ENCODE data around the gene PSTK. TPM values are rescaled to one million over a fixed set of nuclear protein-coding genes. Genes with fewer than 3 reads are reported as not detected.

PSTK gene
- total and polyA plus RNA-seq, 9 of the 15 experiments (the other 6 are each of a cell fraction or from before 2014, with no cell fraction given): 13.2 to 49.7 (median 18.9) TPM

DNA sequence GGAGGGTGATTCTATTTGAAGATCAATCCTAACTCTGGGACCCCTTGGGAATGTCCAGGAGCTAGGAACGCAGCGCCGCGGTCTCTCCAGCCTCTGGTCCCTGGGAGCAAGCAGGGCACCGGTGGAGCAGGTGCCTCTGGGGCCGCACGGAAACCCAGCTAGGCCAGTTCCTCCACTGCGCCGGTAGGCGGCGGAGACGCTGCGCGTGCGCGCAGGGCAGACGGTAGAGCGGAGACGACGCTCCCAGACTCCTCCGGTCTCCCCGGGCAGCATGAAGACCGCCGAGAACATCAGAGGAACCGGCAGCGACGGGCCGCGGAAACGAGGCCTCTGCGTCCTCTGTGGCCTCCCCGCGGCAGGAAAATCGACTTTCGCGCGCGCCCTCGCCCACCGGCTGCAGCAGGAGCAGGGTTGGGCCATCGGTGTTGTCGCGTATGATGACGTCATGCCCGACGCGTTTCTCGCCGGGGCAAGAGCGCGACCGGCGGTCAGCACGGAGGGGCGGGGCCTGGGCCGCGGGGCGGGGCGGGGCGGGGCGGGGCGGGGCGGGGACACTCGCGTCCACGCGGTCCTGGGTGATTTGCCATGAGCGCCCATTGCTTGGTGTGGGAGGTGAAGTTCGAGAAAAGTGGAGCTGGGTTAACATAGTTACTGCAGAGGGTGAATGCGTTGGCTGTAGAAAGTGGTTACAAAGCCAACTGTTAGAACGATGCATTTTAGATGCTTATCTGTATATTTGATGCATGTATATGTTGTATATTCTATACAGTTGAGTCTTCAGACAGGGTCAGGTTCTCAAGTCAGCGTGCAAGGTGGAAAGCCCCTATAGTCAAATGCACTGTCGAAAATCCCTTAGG is at the start of gene PSTK (continued):
- TF ChIP-seq, protein P1, sequence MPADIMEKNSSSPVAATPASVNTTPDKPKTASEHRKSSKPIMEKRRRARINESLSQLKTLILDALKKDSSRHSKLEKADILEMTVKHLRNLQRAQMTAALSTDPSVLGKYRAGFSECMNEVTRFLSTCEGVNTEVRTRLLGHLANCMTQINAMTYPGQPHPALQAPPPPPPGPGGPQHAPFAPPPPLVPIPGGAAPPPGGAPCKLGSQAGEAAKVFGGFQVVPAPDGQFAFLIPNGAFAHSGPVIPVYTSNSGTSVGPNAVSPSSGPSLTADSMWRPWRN (IDR thresholded peaks at IDR 0.05; ENCODE audit: low read depth): no peak
- TF ChIP-seq CXXC5 (CRISPR knock-in tag; IDR thresholded peaks at IDR 0.05): peak; percentile 85
- TF ChIP-seq EWSR1 (IDR thresholded peaks at IDR 0.05; ENCODE audit: borderline replicate concordance, low read depth, partially characterized antibody): no peak
- TF ChIP-seq C11orf30 (IDR thresholded peaks at IDR 0.05; ENCODE audit: low read depth): peak; percentile 95
- TF ChIP-seq SLC30A9 (CRISPR knock-in tag; IDR thresholded peaks at IDR 0.05): no peak
- TF ChIP-seq FOSL1 (tag; conservative IDR thresholded peaks at IDR 0.05): 0 out of 2 replicates have a peak, but pooled peaks have one; percentile 32
- TF ChIP-seq, protein P2, sequence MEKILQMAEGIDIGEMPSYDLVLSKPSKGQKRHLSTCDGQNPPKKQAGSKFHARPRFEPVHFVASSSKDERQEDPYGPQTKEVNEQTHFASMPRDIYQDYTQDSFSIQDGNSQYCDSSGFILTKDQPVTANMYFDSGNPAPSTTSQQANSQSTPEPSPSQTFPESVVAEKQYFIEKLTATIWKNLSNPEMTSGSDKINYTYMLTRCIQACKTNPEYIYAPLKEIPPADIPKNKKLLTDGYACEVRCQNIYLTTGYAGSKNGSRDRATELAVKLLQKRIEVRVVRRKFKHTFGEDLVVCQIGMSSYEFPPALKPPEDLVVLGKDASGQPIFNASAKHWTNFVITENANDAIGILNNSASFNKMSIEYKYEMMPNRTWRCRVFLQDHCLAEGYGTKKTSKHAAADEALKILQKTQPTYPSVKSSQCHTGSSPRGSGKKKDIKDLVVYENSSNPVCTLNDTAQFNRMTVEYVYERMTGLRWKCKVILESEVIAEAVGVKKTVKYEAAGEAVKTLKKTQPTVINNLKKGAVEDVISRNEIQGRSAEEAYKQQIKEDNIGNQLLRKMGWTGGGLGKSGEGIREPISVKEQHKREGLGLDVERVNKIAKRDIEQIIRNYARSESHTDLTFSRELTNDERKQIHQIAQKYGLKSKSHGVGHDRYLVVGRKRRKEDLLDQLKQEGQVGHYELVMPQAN (IDR thresholded peaks at IDR 0.05; ENCODE audit: borderline replicate concordance): peak; percentile 61; the same call in 1 of the 2 replicates
- no peak for TF ChIP-seq ELF4 (CRISPR knock-in tag; IDR thresholded peaks at IDR 0.05)
- no peak for TF ChIP-seq ZEB2 (IDR thresholded peaks at IDR 0.05)
- TF ChIP-seq, protein P3, sequence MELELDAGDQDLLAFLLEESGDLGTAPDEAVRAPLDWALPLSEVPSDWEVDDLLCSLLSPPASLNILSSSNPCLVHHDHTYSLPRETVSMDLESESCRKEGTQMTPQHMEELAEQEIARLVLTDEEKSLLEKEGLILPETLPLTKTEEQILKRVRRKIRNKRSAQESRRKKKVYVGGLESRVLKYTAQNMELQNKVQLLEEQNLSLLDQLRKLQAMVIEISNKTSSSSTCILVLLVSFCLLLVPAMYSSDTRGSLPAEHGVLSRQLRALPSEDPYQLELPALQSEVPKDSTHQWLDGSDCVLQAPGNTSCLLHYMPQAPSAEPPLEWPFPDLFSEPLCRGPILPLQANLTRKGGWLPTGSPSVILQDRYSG (tag; conservative IDR thresholded peaks at IDR 0.05; ENCODE audit: low read depth): no peak
- TF ChIP-seq ZNF699 (CRISPR knock-in tag; IDR thresholded peaks at IDR 0.05; ENCODE audit: insufficient replicate concordance): no peak
- TF ChIP-seq NFE2 (IDR thresholded peaks at IDR 0.05; ENCODE audit: low read depth): no peak
- no peak for TF ChIP-seq HSF4 (CRISPR knock-in tag; IDR thresholded peaks at IDR 0.05; ENCODE audit: borderline replicate concordance)
- 0 out of 2 replicates have a peak, but pooled peaks have one; percentile 12 for TF ChIP-seq FOXM1 (IDR thresholded peaks at IDR 0.05; ENCODE audit: low read depth)
- no peak for TF ChIP-seq FOXM1 (CRISPR knock-in tag; IDR thresholded peaks at IDR 0.05; ENCODE audit: low read depth)
- no peak for TF ChIP-seq MAFF (IDR thresholded peaks at IDR 0.05; ENCODE audit: low read length)
- no peak for TF ChIP-seq RBM17 (IDR thresholded peaks at IDR 0.05; ENCODE audit: borderline replicate concordance, low read depth, low read length)
- TF ChIP-seq PTTG1 (tag; IDR thresholded peaks at IDR 0.05; ENCODE audit: low read depth): no peak
- TF ChIP-seq HDAC1 (IDR thresholded peaks at IDR 0.05): no peak; a peak in 2 of 4 replicates
- TF ChIP-seq ETV5 (CRISPR knock-in tag; IDR thresholded peaks at IDR 0.05; ENCODE audit: low read depth): no peak; the same call in 1 of the 2 replicates
- peak; percentile 65; the same call in 1 of the 2 replicates for TF ChIP-seq ZBTB17 (CRISPR knock-in tag; IDR thresholded peaks at IDR 0.05)
- TF ChIP-seq TCF7 (IDR thresholded peaks at IDR 0.05; ENCODE audit: borderline replicate concordance): no peak

Measured in K562 (cell line).